HG03097 (cell line): ENCODE data around the gene TRIM17.

Experiments used
- ATAC-seq: cut with Tn5 transposase; IDR thresholded peaks from one replicate; pipeline ENCODE4 v1.9.1; 2021; ENCODE audit not compliant: unreplicated experiment, low FRiP score

TRIM17 gene, protein sequence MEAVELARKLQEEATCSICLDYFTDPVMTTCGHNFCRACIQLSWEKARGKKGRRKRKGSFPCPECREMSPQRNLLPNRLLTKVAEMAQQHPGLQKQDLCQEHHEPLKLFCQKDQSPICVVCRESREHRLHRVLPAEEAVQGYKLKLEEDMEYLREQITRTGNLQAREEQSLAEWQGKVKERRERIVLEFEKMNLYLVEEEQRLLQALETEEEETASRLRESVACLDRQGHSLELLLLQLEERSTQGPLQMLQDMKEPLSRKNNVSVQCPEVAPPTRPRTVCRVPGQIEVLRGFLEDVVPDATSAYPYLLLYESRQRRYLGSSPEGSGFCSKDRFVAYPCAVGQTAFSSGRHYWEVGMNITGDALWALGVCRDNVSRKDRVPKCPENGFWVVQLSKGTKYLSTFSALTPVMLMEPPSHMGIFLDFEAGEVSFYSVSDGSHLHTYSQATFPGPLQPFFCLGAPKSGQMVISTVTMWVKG

DNA sequence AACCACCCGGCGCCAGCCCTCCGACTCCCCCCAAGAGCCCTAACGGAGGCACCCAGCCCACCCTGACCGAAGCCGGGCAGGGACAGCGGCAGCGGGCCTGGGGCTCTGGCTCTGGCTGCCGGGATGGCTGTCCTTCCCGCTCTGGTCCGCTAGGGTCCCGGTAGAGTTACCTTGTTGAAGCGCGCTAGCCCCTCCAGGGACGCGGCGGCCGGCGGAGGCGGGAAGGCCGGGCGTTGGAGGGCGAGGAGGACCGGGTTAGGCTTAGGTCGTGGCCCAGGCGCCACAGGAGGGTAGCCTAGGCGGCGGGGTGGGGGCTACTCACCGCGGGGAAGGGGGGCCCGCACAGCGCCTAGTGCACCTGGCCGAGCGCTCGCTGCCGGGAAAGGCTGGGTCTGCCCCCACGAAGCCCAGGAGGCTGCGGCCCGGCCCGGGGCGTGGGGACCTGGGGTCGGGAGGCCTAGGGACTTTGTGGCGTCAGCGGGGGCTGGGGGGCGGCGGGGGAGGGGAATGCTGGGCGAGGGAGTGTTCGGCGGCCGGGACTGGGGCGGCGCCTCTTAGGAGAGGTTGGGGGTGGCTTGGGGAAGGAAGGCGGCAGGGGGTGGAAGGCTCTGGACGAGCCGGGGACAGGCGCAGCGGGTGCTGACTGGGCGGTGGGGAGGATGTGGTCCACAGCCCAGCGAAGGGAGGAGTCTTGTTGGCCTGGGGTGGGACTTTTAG lies at the start of gene TRIM17:
TSS of gene TRIM17 (minus strand) at position 645 of the 717 bp plus-strand sequence. CDS start 1,789 bp downstream, outside the sequence.
- no peak for ATAC-seq

DNA sequence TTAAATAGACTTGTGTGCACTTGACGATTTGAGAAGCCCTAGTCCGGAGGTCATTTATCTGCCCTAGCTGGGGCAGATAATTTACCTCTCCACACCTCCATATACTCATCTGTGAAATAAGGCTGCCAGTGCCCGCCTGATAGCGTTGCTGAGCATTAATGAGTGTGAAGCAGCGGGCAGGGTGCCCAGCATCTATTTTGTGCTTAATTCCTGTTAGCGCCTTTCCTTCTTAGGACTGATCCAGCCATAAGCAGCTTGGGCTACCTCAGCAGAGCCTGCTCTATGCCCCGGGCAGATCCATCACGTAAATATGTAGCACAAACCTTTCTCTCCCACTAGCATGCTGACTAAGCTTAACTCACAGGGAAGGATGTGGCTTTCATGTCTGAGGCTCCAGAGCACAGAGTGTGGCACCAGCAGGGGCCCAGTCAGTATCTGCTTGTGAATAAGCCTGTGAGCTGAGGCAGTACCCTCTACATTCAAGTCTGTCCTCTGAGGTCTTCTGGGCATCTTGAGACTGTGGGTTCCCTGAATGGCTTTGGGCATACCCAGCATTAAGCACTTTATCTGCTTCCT lies 49.0 kb upstream of the TRIM17 start:
- ATAC-seq = no peak

DNA sequence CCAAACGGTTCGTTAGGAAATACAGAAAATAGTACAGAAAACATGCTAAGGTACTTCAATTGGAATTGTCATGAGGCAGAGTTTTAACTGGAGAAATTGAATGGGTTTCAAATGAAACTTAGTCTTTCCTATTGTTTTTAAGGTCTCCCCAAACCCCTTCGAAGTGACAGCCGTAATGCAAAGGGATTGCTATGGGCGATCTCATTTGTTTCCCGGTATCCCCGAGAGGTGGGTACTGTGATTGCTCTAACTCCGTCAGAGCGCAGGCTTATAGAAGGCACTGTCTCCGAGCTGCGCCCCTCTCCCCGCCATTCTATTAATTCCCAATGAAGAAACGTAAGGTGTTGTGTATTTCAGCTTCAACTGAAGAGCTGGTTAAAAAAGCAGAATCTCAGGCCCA lies 48.5 kb upstream of the TRIM17 start:
- no peak for ATAC-seq

DNA sequence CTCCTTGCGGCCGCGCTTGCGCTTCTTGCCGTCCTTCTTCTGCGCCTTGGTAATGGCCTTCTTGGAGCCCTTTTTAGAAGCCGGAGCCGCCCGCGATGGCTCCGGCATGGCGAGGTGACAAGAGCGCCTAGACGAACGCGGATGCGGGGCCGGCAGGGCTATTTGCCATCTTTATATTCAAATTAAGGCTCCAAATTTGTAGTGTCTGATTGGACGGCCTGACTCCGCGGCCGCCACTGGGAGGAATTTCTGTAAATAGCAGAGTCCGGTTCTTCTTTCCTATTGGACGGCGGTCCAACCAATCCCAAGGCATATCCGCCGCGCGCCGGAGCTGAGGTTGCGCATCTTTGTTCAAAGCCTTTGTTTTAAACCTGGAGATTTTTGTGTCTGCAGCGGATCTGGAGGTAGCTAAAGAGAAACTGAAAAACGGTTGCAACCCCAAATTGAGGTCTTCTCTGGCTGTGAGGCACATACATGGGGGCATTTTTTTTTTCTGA lies 47.9 kb upstream of the TRIM17 start:
- ATAC-seq = peak; percentile 79

DNA sequence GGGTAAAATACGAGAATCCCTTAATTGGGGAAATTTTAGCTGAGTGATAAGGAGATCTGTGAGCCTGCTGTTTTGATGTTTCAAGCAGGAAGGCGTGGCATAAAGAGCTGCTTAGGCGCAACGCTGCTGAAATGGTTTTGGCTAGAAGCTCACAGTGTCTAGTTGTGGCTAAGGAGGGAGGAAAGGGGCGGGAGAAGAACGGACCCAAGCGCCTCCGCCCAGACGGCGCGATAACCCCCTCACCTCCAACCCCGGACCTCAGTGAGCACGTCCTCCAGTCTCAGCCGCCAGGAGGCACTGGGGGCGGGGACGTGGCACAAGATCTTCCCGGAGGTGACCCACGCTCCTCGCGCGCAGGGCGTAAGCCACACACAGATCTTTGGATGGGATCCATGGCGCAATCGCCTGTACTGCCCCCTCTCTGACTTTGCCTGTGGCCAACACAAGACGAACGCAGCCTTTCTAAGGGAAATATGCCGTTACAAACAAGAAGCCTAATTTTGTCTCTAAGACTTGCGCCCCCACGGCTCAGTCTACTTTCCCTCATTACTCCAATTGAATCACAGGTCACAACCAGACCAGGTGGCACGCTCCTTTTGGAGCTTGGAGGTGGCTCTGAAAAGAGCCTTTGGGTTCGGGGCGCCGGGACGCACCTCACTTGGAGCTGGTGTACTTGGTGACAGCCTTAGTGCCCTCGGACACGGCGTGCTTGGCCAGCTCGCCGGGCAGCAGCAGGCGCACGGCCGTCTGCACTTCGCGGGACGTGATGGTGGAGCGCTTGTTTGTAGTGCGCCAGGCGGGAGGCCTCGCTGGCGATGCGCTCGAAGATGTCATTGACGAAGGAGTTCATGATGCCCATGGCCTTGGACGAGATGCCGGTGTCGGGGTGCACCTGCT lies 47.1 kb upstream of the TRIM17 start:
- ATAC-seq = no peak

DNA sequence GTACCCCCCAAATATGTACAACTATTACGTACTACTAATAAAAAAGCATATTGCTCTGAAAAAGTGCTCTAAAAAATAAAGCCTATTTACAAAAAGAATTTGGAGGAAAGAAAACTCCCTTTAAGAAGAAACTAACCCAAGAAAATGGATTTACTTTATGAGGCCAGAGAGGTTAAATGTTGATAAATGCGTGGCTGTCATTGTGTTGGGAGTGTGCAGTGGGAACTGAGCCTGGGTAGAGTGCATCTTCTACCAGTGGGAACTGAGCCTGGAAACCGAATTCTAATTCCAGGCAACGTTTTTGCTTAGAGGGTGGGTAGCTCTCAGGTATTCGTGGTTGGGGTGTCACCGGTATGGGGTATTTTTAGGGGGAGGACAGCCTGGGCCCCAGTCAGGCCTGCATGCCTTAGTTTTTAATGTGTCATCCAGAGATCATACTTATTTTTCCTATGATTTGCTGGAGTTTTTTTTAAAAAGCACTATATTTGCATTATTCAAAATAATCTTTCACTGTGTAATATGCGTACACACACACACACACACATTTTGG lies 46.4 kb upstream of the TRIM17 start:
- no peak for ATAC-seq

DNA sequence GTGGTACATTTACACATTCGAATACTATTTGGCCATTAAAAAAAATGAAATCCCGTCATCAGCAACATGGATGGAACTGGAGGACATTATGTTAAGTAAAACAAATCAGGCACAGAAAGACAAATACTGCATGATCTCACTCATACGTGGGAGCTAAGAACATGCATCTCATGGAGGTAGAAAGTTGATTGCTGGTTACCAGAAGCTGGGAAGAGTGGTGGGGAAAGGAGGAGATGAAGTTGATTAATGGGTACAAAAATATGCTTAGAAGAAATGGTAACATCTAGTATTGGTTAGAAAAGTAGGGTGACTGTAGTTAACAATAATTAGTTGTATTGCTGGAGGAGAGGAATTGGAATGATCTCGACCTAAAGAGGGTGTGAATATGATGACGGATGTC lies 45.9 kb upstream of the TRIM17 start:
- ATAC-seq = no peak

DNA sequence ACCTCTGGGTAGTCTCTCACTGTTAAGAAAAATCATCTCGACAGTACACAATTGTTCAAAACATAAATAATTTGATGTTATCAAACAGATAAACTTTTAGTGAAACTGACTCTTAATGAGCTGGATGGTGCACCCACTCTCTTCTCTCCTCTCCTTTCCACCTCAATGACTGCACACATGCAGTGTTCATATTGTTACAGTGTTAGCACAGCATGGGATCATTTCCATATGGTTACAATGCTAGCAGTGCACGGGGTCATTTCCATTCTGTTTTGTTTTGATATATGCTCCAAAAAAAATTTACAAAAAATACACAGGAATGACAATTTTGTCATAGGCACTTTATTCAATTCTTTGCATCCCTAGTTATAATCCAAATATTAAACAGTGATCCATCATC lies 44.2 kb upstream of the TRIM17 start:
- no peak for ATAC-seq

DNA sequence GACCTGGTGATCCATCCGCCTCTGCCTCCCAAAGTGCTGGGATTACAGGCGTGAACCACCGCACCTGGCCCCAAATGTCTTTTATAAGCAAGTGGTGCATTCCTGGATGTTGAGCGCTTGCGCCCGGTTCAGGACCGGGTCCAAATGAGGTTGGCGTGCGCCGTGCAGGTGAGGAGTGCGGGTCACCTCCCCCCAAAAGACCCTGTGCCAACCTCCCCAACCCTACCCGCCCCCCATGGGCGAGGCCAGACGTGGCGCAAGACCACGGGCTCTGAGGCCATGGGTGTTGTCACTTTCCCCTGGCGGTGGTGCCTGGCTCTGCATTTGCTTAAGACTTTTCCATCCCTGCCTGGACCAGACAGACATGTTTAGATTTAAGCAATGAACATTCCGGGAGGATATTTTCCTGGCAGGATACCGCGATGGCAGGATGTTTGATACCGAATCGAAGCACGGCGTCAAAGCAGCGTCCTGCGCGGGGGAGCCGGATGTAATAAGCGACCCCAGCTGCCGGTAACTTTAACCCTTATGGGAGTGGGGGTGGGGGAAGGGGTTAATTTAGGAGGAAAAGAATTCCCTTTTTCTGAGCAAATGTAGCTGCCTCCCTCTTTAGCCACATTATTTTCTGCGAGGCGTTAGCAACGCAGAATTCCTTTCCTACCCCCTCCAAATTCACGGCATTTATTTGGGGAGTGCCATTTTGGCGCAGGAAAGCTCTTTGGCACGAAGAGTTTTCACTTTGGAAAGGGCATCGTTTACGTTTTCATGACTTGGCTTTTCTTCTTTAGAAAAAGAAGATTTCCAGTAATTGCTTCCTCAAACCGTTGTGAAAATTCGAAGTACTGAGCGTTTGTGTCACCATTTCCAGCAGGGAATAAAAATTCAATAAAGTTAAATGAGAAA lies 42.7 kb upstream of the TRIM17 start:
- no peak for ATAC-seq

DNA sequence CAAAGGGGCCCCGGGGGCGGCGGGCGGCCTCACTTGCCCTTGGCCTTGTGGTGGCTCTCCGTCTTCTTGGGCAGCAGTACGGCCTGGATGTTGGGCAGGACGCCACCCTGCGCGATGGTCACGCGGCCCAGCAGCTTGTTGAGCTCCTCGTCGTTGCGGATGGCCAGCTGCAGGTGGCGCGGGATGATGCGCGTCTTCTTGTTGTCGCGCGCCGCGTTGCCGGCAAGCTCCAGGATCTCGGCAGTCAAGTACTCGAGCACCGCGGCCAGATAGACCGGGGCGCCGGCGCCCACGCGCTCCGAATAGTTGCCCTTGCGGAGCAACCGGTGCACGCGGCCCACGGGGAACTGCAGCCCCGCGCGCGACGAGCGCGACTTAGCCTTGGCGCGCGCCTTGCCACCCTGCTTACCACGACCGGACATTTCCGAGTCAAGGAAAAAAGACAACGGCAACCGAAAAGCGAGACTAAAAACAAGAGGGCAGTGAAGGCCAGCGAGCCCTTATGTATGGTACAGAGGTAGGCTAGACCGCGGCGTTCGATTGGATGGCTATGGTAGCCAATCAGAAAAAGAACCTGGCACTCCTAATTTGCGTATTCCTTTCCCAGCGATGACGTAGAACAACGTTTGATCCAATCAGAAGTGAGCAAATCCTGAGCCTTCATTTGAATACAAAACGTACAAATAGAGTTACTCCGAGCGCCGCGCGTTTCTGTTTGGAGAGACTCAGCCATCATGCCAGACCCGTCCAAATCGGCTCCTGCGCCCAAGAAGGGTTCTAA lies 40.9 kb upstream of the TRIM17 start:
- peak; percentile 90 for ATAC-seq

DNA sequence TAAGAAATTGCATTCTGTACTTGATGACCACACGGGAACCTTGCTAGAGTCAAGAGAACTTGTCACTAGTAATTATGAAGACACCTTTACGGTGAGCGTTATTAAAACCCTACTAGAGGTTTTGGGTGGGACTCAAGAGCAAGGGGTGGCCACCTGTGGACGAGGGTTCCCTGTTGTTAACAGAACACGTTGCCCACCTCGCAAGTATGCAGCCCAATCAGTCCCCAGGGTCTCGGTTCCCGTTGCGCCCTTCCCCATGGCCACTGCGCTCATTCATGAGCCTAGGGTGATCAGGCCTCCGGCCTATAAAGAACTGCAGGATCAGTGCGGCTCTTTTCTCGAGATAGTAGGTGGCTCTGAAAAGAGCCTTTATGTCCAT lies 40.3 kb upstream of the TRIM17 start:
- peak; percentile 4 for ATAC-seq

DNA sequence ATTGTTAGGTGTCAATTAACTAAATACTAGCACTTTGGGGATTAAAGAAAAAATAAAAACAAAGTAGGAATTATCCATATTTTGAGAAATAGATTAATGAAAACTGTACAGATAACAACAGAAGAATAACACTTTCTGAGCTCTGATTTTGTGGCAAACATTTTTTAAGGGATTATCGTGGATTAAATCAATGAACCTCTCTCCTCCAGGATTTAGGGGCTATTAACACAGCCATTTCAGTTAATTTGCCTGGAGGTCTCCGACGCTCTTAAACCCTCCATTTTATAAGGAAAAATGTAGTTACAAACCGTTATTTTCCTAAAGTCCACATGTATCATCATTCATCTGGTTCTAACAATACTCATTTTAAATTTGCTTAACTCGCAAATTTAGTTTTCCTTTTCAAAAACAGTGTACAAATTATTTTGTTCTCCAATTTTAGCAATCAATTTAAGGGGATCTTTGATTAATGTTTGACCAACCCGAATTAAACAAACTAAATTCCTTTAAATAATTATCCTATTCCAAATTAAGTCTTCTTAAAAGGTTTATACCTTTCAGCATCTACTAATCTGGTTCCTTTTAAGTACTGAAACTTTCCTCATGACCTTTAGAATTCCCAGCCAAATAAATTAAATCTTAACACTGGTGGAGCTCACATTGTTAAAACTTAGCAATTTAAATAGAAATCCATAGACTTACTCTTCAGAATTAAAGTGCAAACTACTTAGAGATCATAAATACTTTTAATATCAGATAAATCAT lies 39.8 kb upstream of the TRIM17 start:
- no peak for ATAC-seq

DNA sequence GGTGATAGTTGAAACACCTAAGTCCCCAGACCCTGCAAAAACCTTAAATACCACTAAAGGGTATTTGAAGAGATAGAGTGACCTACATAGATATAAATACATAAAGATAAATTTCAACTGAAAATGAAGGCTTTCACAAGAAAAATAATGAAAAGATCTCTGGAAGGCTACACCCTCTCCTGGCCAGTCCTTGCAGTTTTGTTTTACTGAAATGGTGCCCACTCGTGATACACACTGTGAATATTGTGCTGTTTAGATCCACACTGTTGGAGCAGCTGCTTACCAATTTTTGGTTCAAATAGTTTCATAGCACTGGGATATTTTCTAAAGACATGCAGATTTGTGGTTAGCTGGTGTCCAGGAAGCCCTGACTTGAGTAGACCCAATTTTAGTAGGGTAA lies 39.1 kb upstream of the TRIM17 start:
- no peak for ATAC-seq

DNA sequence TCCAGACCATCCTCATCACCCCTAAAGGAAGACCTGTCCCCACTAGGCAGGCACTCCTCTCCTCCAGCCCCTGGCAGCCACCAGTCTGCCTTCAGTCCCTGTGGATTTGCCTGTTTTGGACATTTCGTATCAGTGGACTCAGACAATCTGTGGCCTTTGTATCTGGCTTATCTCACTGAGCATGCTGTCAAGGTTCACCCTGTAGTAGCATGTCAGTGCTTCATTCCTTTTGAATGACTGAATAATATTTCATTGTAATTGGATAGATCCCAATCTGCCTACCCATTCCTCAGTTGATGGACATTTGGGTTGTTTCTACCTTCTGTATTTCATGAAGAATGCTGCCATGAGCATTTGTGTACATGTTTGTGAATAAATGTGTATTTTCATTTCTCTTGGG lies 37.6 kb upstream of the TRIM17 start:
- ATAC-seq = no peak

DNA sequence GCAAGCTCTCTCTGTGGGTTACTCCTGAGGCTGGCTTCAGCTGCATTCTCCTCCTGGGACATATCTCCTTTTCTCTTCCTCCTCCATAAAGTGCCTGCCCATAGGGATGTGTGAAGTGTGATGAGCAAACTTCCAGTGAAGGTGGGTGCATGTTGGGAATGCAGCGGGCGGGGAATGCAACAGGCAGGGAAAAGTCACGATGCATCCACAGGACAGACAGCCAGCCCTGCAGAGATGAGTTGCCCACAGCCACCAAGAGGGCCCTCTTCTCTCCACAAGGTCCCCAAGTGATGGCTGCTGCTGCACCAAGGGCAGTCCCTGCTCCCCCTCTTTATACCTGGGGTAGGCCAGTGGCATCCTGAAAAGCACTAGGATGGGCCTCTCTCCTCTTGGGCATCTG lies 37.0 kb upstream of the TRIM17 start:
- no peak for ATAC-seq

DNA sequence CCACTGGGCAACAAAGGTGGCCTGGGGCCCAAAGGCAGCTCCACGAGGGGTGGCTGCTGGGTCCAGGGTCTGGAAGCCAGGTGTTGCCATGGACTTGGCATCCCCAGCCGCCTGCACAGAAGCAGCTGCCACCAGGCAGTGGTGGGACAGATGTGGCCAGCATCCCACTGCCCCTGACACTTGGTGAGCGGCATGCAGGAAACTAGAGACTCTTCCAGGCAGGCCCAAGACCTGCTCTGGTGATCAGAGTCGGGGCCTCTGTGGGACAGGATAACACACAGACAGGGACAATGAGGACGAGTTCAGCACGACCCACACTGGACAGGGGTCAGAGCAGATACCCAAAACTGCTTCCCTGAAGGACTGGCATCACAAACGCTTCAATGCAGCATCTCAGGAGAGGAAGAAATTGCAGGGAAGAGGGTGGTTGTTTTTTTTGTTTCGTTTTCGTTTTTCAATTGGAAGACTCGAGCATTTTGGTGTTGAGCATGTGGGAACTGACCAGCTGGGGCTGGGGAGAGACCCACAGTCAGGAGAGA lies 36.4 kb upstream of the TRIM17 start:
- ATAC-seq = no peak
